ENCODE data around the gene IL11. TPM values are rescaled to one million over a fixed set of nuclear protein-coding genes. Genes with fewer than 3 reads are reported as not detected.

IL11 gene
- total and polyA plus RNA-seq, 2 of the 8 experiments (the other 6 are each of a cell fraction or from before 2014, with no cell fraction given) = 1.7 to 2.8 TPM

- TF ChIP-seq USF2 (IDR thresholded peaks at IDR 0.05; ENCODE audit: low read length) = no peak
- no peak for TF ChIP-seq ATF2 (IDR thresholded peaks at IDR 0.05; ENCODE audit: low read length)
- no peak for TF ChIP-seq RFX5 (IDR thresholded peaks at IDR 0.05; ENCODE audit: borderline replicate concordance, low read depth, low read length)
These were observed 21.8 kb downstream of the IL11 start (continued) for GRCh38 chr19:55348317-55349034.
